Natural killer cell (primary cell): ENCODE measurements around the gene CORO2A. TPM values are rescaled to one million over a fixed set of nuclear protein-coding genes. Genes with fewer than 3 reads are reported as not detected.

ENCODE experiments used
- ATAC-seq, 3 donors: fragments of 150-1000 bp in 2 of 3; fragments of 200-7000 bp in 1 of 3; cut with Tn5 transposase; 1 replicate in 1 of 3; 2 replicates in 2 of 3; pipeline ENCODE4 v1.10.0; 2021; ENCODE audit warnings: mild to moderate bottlenecking in 2 of 3, moderate library complexity in 2 of 3
- DNase-seq, 2 donors: peaks; one replicate each; pipeline versions ENCODE4 v3.0.0 to v3.0.0-alpha.2; 2013 to 2021; ENCODE audit warnings: mixed read lengths in 1 of 2
- H3K27ac ChIP-seq: one replicate; pipeline ENCODE4 v1.5.1; 2013; ENCODE audit warnings: mild to moderate bottlenecking, low read length
- H3K27me3 ChIP-seq: one replicate; pipeline ENCODE4 v1.6.1; 2013; ENCODE audit warnings: low read length; ENCODE audit not compliant: control insufficient read depth, insufficient read depth
- H3K36me3 ChIP-seq: one replicate; pipeline ENCODE4 v1.6.1; 2013; ENCODE audit warnings: low read length; ENCODE audit not compliant: control insufficient read depth, insufficient read depth
- H3K4me1 ChIP-seq: one replicate; pipeline ENCODE4 v1.6.1; 2013; ENCODE audit warnings: low read length; ENCODE audit not compliant: control insufficient read depth, insufficient read depth
- H3K4me3 ChIP-seq: one replicate; pipeline ENCODE4 v1.5.1; 2013; ENCODE audit warnings: low read length
- H3K9me3 ChIP-seq: one replicate; pipeline ENCODE4 v1.6.1; 2013; ENCODE audit warnings: low read length; ENCODE audit not compliant: control insufficient read depth, insufficient read depth
- H3K27ac Mint-ChIP-seq, 2 donors: one replicate each; pipeline ENCODE4 v1.8.0; 2022; ENCODE audit warnings: mild to moderate bottlenecking in 2 of 2, mixed read lengths in 2 of 2, moderate library complexity in 1 of 2
- H3K27me3 Mint-ChIP-seq, 2 donors: one replicate each; pipeline ENCODE4 v1.8.0; 2022; ENCODE audit warnings: low read depth in 2 of 2, mixed read lengths in 2 of 2
- H3K36me3 Mint-ChIP-seq: one replicate; pipeline ENCODE4 v1.8.0; 2022; ENCODE audit warnings: mixed read lengths
- H3K4me1 Mint-ChIP-seq, 2 donors: one replicate each; pipeline ENCODE4 v1.8.0; 2022; ENCODE audit warnings: mixed read lengths in 2 of 2
- H3K4me3 Mint-ChIP-seq: one replicate; pipeline ENCODE4 v1.8.0; 2022; ENCODE audit warnings: mild to moderate bottlenecking, moderate library complexity, mixed read lengths
- H3K9me3 Mint-ChIP-seq, 2 donors: one replicate each; pipeline ENCODE4 v1.8.0; 2022; ENCODE audit warnings: mixed read lengths in 2 of 2
- CTCF ChIP-seq: fragments of 200-600 bp; IDR thresholded peaks from one replicate; pipeline ENCODE4 v1.8.0; 2022; ENCODE audit warnings: antibody characterized with exemption
- WGBS: methylation state at CpG from one replicate; pipeline ENCODE4 v1.1.7; 2013; ENCODE audit warnings: missing lambda C conversion rate; ENCODE audit not compliant: insufficient coverage; 5-methylcytosine and 5-hydroxymethylcytosine counted together
- intact Hi-C: fragments of 100-400 bp; cut with micrococcal nuclease; formaldehyde crosslinking; loops from one replicate; pipeline ENCODE4 v1.14.2; 2022
- total RNA-seq, 4 donors: library from RNA; stranded (reverse); fragments of 120-200 nt in 1 of 4; gene quantifications; one replicate each; pipeline versions ENCODE4 v1.2.3 to v1.2.4, GENCODE V29; 2013 to 2022

The CORO2A gene
- total RNA-seq, 3 donors from 2014 or later (not counting 1 experiment from before 2014, with no cell fraction given): 1.9 to 3.6 (median 2.3) TPM

GRCh38 chr9:98182889-98183599 lies 9.4 kb downstream of the CORO2A start:
- H3K4me3 Mint-ChIP-seq: no peak overlapping the region
- intact Hi-C loops: no loop called here
- H3K27ac Mint-ChIP-seq: no peak overlapping the region
- H3K4me1 ChIP-seq: no peaks in the 10 kb centered on the region
- H3K4me3 ChIP-seq: no peak overlapping the region
- H3K9me3 Mint-ChIP-seq: no peaks in the 10 kb centered on the region
- ATAC-seq: no peak
- H3K27ac ChIP-seq: no peak overlapping the region
- H3K27me3 Mint-ChIP-seq: no peaks in the 10 kb centered on the region
- peaks cover 0 to 4% of the 10 kb centered on the region in 2 donors for H3K4me1 Mint-ChIP-seq
- no peaks in the 10 kb centered on the region for H3K36me3 Mint-ChIP-seq
- H3K9me3 ChIP-seq: no peaks in the 10 kb centered on the region
- WGBS: 97% methylated on average over 9 of the region's 9 CpGs
- no peaks in the 10 kb centered on the region for H3K36me3 ChIP-seq
- no peak for TF ChIP-seq CTCF
- no peak for DNase-seq
- no peaks in the 10 kb centered on the region for H3K27me3 ChIP-seq

GRCh38 chr9:98182069-98182820 lies 10.2 kb downstream of the CORO2A start:
- no peak for DNase-seq
- no peak for TF ChIP-seq CTCF
- Histone ChIP-seq H3K4me3 (no peak overlapping the region), H3K9me3 (no peaks in the 10 kb centered on the region), H3K27me3 (no peaks in the 10 kb centered on the region), H3K4me1 (no peaks in the 10 kb centered on the region), H3K27ac (no peak overlapping the region), H3K36me3 (no peaks in the 10 kb centered on the region)
- H3K27ac Mint-ChIP-seq: no peak overlapping the region
- H3K36me3 Mint-ChIP-seq: no peaks in the 10 kb centered on the region
- no peak for ATAC-seq
- intact Hi-C loops: no loop called here
- no peaks in the 10 kb centered on the region for H3K27me3 Mint-ChIP-seq
- H3K9me3 Mint-ChIP-seq: no peaks in the 10 kb centered on the region
- WGBS: 91% methylated on average over 9 of the region's 9 CpGs
- H3K4me3 Mint-ChIP-seq: no peak overlapping the region
- peaks cover 0 to 4% of the 10 kb centered on the region in 2 donors for H3K4me1 Mint-ChIP-seq

- Histone ChIP-seq H3K27me3 (no peaks in the 10 kb centered on the region), H3K9me3 (no peaks in the 10 kb centered on the region), H3K4me3 (no peak overlapping the region), H3K27ac (no peak overlapping the region), H3K4me1 (no peaks in the 10 kb centered on the region), H3K36me3 (no peaks in the 10 kb centered on the region)
- 97% methylated on average over 5 of the region's 5 CpGs for WGBS
- H3K9me3 Mint-ChIP-seq: no peaks in the 10 kb centered on the region
- no peak for ATAC-seq
- no peaks in the 10 kb centered on the region for H3K36me3 Mint-ChIP-seq
- DNase-seq: no peak
- H3K4me3 Mint-ChIP-seq: no peak overlapping the region
- TF ChIP-seq CTCF: no peak
- no peaks in the 10 kb centered on the region for H3K27me3 Mint-ChIP-seq
- H3K4me1 Mint-ChIP-seq: peaks cover 0 to 4% of the 10 kb centered on the region in 2 donors
- intact Hi-C loops: no loop called here
- H3K27ac Mint-ChIP-seq: no peak overlapping the region
Observed at GRCh38 chr9:98181746-98182068, 10.7 kb downstream of the CORO2A start.
